GM12878 (cell line): ENCODE measurements around the gene TNFSF15. TPM values are rescaled to one million over a fixed set of nuclear protein-coding genes. Genes with fewer than 3 reads are reported as not detected.
A peak's percentile ranks its signal among the peaks of the same experiment; 100 is the strongest.

Source experiments
- ATAC-seq: fragments of 200-7000 bp; cut with Tn5 transposase; 3 replicates; pipeline ENCODE4 v1.9.1; 2020; ENCODE audit warnings: mild to moderate bottlenecking, moderate library complexity
- BruUV-seq: library from RNA; stranded (reverse); fragments of 400-500 nt; replicated peaks from 2 replicates; lab custom pipeline; 2021; lab: Mats Ljungman, UMichigan
- CTCF ChIA-PET: fragments of 300-600 bp; sonication (Branson Sonifier 250); formaldehyde crosslinking; extraction: SDS; loops from one replicate; lab custom pipeline; 2021; ENCODE audit warnings: inconsistent platforms; lab: Yijun Ruan, JAX
- POLR2A ChIA-PET: fragments of 350-600 bp; formaldehyde crosslinking; extraction: SDS; loops from one replicate; lab custom pipeline; 2021; ENCODE audit warnings: inconsistent platforms; lab: Charles Lee
- RAD21 ChIA-PET: fragments of 300-600 bp; sonication (Branson Sonifier 250); formaldehyde crosslinking; loops from one replicate; lab custom pipeline; 2023; ENCODE audit warnings: antibody characterized with exemption; ENCODE audit not compliant: unreplicated experiment; lab: Charles Lee
- SMC1A ChIA-PET: fragments of 300-600 bp; sonication (Branson Sonifier 250); formaldehyde crosslinking; loops from one replicate; lab custom pipeline; 2023; ENCODE audit not compliant: unreplicated experiment, uncharacterized antibody; lab: Charles Lee
- DNase-seq: peaks from one replicate; pipeline ENCODE4 v3.0.0-alpha.2; 2011; ENCODE audit warnings: low read depth, low spot score
- FAIRE-seq: peaks from 3 replicates; lab custom pipeline; 2011; peaks lifted over from hg19 to GRCh38; lab: Jason Lieb, UNC
- H2AFZ ChIP-seq: 2 replicates; pipeline ENCODE4 v1.6.0; 2011; ENCODE audit warnings: low read depth, low read length, control low read depth; ENCODE audit not compliant: control insufficient read depth
- H3K27ac ChIP-seq: 2 replicates; pipeline ENCODE4 v1.5.1; 2011; ENCODE audit warnings: control low read depth; ENCODE audit not compliant: control insufficient read depth, insufficient read depth
- H3K27me3 ChIP-seq, 2 experiments: replicated peaks in 1 of 2; 2 replicates each; pipeline versions ENCODE4 v1.6.0 to v1.6.1; 2011; ENCODE audit warnings: low read length in 1 of 2; ENCODE audit not compliant: control insufficient read depth in 2 of 2, insufficient read depth in 2 of 2
- H3K36me3 ChIP-seq, 2 experiments: 2 replicates each; pipeline ENCODE4 v1.5.1; 2011; ENCODE audit warnings: low read length in 1 of 2; ENCODE audit not compliant: control insufficient read depth in 2 of 2, insufficient read depth in 2 of 2
- H3K4me1 ChIP-seq: 2 replicates; pipeline ENCODE4 v1.6.1; 2011; ENCODE audit warnings: mild to moderate bottlenecking, low read length, moderate library complexity, mixed read lengths; ENCODE audit not compliant: control insufficient read depth, insufficient read depth
- H3K4me2 ChIP-seq: 2 replicates; pipeline ENCODE4 v1.6.0; 2011; ENCODE audit warnings: control low read depth; ENCODE audit not compliant: control insufficient read depth, insufficient read depth
- H3K4me3 ChIP-seq: fragments of 200-600 bp; sonication (generic); 2 replicates; pipeline ENCODE4 v1.5.1; 2016
- H3K79me2 ChIP-seq: 2 replicates; pipeline ENCODE4 v1.6.0; 2011; ENCODE audit warnings: low read length; ENCODE audit not compliant: control insufficient read depth, insufficient read depth
- H3K9ac ChIP-seq: 2 replicates; pipeline ENCODE4 v1.8.0; 2011; ENCODE audit warnings: low read length, control low read depth, mixed read lengths; ENCODE audit not compliant: control insufficient read depth, insufficient read depth
- H3K9me3 ChIP-seq: replicated peaks from 3 replicates; pipeline ENCODE4 v1.5.1; 2011; ENCODE audit warnings: mild to moderate bottlenecking, low read length; ENCODE audit not compliant: control insufficient read depth, insufficient read depth
- H4K20me1 ChIP-seq: 2 replicates; pipeline ENCODE4 v1.6.0; 2011; ENCODE audit not compliant: control insufficient read depth, insufficient read depth
- CREB1 ChIP-seq: IDR thresholded peaks from 2 replicates; pipeline ENCODE4 v1.6.1; 2012; ENCODE audit warnings: low read depth, mild to moderate bottlenecking, inconsistent platforms
- JUNB ChIP-seq: IDR thresholded peaks from 2 replicates; pipeline ENCODE4 v1.6.1; 2016; ENCODE audit warnings: antibody characterized with exemption, mild to moderate bottlenecking
- NRF1 ChIP-seq: conservative IDR thresholded peaks from 2 replicates; pipeline ENCODE4 v1.6.1; 2011; ENCODE audit warnings: mild to moderate bottlenecking, low read depth, low read length, improper control_type of control experiment
- POLR2AphosphoS2 ChIP-seq: IDR thresholded peaks from 2 replicates; pipeline ENCODE4 v1.6.1; 2011; ENCODE audit warnings: low read depth, mild to moderate bottlenecking, low read length, improper control_type of control experiment, moderate library complexity
- SMAD5 ChIP-seq: IDR thresholded peaks from 2 replicates; pipeline ENCODE4 v1.6.1; 2016; ENCODE audit warnings: antibody characterized with exemption, low read depth
- SUZ12 ChIP-seq: fragments of 200-600 bp; sonication (generic); IDR thresholded peaks from one replicate; pipeline ENCODE4 v1.6.1; 2018; ENCODE audit warnings: antibody characterized with exemption, mild to moderate bottlenecking; ENCODE audit not compliant: unreplicated experiment
- ZNF384 ChIP-seq: IDR thresholded peaks from 2 replicates; pipeline ENCODE4 v1.6.1; 2012; ENCODE audit warnings: low read depth, mild to moderate bottlenecking, low read length, improper control_type of control experiment, borderline replicate concordance
- WGBS: methylation state at CpG from one replicate; pipeline ENCODE4 v1.1.6; 2016; ENCODE audit warnings: low lambda C conversion rate; ENCODE audit not compliant: insufficient replicate concordance, insufficient coverage; ENCODE audit errors: missing lambda C conversion rate; 5-methylcytosine and 5-hydroxymethylcytosine counted together
- in situ Hi-C: fragments of 300-500 bp; cut with MboI; formaldehyde crosslinking; loops from 9 replicates; pipeline ENCODE4 v1.14.3; 2018; ENCODE audit warnings: mixed read lengths
- intact Hi-C: fragments of 100-400 bp; cut with micrococcal nuclease; formaldehyde crosslinking; loops from one replicate; pipeline ENCODE4 v1.14.2; 2022; ENCODE audit not compliant: unreplicated experiment
- polyA plus RNA-seq, 11 experiments: library from polyadenylated mRNA; depleted of rRNA in 4 of 11; unstranded in 6 of 11; stranded (reverse) in 5 of 11; fragments of >200 nt; fragmentation: Nextera tagmentation in 4 of 11; fragmentation: Illumina TruSeq in 1 of 11; extraction: Ambion mirVana in 4 of 11; extraction: Trizol in 1 of 11; gene quantifications; 1 replicate in 1 of 11; 2 replicates in 10 of 11; pipeline versions ENCODE4 v1.2.1 to v1.2.3, GENCODE V29; 2011 to 2016; ENCODE audit warnings: inconsistent platforms in 2 of 11, missing spikeins in 2 of 11, low read depth in 1 of 11
- total RNA-seq, 4 experiments: library from RNA; depleted of rRNA in 3 of 4; stranded (reverse); fragments of >200 nt in 3 of 4; fragmentation: Illumina TruSeq in 1 of 4; extraction: Trizol in 1 of 4; gene quantifications; 2 replicates each; pipeline versions ENCODE4 v1.2.1 to v1.2.3, GENCODE V29; 2013 to 2021
- TF ChIP-seq, protein P1 (sequence below): fragments of 450-650 bp; IDR thresholded peaks from 2 replicates; pipeline ENCODE4 v1.6.1; 2018; ENCODE audit warnings: borderline replicate concordance, mild to moderate bottlenecking; ENCODE audit not compliant: partially characterized antibody

Gene TNFSF15
- total and polyA plus RNA-seq, 10 of the 15 experiments (the other 5 are each of a cell fraction or from before 2014, with no cell fraction given), result 0.03 TPM; not detected in 9

DNA sequence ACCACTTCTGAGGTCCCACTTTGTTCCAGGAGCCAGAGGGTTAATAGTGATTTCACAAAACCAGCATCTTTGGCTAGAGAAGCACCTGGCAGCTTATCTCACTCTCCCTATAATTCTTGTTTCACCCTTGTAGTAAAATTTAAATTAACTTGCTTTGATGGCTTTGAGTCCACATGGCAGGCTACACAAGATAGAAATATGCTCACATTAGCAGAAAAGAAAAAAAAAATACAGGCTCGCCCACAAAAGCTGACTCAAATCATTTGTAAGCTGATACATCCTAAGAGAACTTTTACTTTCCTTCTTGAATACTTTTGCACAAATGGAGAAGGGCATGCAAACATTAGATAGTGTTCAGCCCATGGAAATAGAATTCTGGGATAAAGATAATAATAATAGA, 36.2 kb downstream of the TNFSF15 start:
- BruUV-seq, result no TSS peak
- Histone ChIP-seq H3K9me3 (no peaks in the 10 kb centered on the region), H3K4me1 (no peaks in the 10 kb centered on the region), H2AFZ (no peak overlapping the region), H3K79me2 (no peaks in the 10 kb centered on the region), H3K9ac (no peak overlapping the region), H3K27ac (no peak overlapping the region), H3K36me3 (no peaks in the 10 kb centered on the region), H4K20me1 (no peaks in the 10 kb centered on the region), H3K4me3 (no peak overlapping the region), H3K27me3 (no peaks in the 10 kb centered on the region; a peak in 1 of 4 replicates), H3K4me2 (no peak overlapping the region)
- DNase-seq (no peak), ATAC-seq (no peak), FAIRE-seq (no peak)
- 0% methylated on average over 1 of the region's 1 CpG for WGBS
- CTCF ChIA-PET, result interaction anchor here (1.1 to 1.3 kb wide), 2 partner anchors 10 to 84 kb away, joined by 3 read pairs; no protein-coding TSS in a partner anchor
- POLR2A ChIA-PET, result interaction anchor here (0.6 kb wide), 1 partner anchor 1300 kb away, joined by 5 read pairs; no protein-coding TSS in a partner anchor
- RAD21 ChIA-PET, result no interaction called here
- TF ChIP-seq NRF1, result no peak
- no peak for TF ChIP-seq SUZ12
- TF ChIP-seq, protein P1, sequence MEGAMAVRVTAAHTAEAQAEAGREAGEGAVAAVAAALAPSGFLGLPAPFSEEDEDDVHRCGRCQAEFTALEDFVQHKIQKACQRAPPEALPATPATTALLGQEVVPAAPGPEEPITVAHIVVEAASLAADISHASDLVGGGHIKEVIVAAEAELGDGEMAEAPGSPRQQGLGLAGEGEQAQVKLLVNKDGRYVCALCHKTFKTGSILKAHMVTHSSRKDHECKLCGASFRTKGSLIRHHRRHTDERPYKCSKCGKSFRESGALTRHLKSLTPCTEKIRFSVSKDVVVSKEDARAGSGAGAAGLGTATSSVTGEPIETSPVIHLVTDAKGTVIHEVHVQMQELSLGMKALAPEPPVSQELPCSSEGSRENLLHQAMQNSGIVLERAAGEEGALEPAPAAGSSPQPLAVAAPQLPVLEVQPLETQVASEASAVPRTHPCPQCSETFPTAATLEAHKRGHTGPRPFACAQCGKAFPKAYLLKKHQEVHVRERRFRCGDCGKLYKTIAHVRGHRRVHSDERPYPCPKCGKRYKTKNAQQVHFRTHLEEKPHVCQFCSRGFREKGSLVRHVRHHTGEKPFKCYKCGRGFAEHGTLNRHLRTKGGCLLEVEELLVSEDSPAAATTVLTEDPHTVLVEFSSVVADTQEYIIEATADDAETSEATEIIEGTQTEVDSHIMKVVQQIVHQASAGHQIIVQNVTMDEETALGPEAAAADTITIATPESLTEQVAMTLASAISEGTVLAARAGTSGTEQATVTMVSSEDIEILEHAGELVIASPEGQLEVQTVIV, result no peak
- TF ChIP-seq CREB1, result no peak
- no peak for TF ChIP-seq ZNF384
- TF ChIP-seq SMAD5, result no peak
- no peak for TF ChIP-seq POLR2AphosphoS2
- peak; percentile 17; the same call in 1 of the 2 replicates for TF ChIP-seq JUNB
- in situ Hi-C loops (no loop called here), intact Hi-C loops (no loop called here)
- SMC1A ChIA-PET, result interaction anchor here (0.7 kb wide), 1 partner anchor 428 kb away, joined by 3 read pairs; no protein-coding TSS in a partner anchor
